Measurements from ENCODE around the gene SERPINB10. TPM values are rescaled to one million over a fixed set of nuclear protein-coding genes. Genes with fewer than 3 reads are reported as not detected.

SERPINB10 gene
- total RNA-seq, 3 donors from 2014 or later = 0.15 TPM; not detected in 2

DNA sequence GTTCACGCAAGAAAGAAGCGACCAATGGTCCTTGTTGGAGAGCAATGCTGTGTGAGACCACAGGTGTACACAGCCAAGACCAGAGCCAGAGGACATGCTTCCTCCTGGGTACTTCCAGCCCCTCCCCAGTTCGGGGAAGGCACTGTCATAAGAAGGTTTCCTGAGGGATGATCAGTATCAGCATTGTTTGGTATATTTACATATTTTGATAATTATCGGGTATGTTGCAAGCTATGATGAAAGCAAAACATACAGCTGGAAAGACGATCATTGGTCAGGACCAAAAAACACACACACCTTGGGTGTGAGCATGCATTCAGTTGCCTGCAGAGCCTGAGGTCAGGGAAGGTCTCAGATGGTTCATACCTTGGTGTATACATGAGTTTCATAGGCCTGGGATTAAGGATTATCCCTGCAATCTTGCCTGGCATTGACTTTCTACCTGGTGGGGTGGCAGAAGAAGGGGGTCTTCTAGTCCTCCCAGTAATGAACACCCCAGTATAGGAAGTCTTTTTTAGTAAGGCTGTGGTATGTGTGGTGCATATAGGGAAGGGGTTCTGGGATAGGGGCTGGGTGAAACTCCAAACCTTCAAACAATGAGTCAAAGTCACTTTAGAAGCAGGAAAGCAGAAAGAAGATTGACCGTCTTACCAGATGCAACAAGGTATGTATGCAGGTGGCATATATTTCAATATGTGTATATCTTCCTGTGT lies 17.4 kb upstream of the SERPINB10 start:
- no peak for DNase-seq (ENCODE audit: low spot score in 2 of 2)
- Histone ChIP-seq H3K36me3 (no peaks in the 10 kb centered on the region), H3K4me3 (no peak overlapping the region), H3K27me3 (no peaks in the 10 kb centered on the region), H3K4me1 (no peaks in the 10 kb centered on the region), H3K9me3 (no peaks in the 10 kb centered on the region), H3K27ac (no peak overlapping the region)
- TF ChIP-seq POLR2AphosphoS5 (IDR thresholded peaks at IDR 0.05) (no peak), POLR2A (IDR thresholded peaks at IDR 0.05) (no peak)
- TF ChIP-seq, protein P1, sequence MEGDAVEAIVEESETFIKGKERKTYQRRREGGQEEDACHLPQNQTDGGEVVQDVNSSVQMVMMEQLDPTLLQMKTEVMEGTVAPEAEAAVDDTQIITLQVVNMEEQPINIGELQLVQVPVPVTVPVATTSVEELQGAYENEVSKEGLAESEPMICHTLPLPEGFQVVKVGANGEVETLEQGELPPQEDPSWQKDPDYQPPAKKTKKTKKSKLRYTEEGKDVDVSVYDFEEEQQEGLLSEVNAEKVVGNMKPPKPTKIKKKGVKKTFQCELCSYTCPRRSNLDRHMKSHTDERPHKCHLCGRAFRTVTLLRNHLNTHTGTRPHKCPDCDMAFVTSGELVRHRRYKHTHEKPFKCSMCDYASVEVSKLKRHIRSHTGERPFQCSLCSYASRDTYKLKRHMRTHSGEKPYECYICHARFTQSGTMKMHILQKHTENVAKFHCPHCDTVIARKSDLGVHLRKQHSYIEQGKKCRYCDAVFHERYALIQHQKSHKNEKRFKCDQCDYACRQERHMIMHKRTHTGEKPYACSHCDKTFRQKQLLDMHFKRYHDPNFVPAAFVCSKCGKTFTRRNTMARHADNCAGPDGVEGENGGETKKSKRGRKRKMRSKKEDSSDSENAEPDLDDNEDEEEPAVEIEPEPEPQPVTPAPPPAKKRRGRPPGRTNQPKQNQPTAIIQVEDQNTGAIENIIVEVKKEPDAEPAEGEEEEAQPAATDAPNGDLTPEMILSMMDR (IDR thresholded peaks at IDR 0.05) = no peak
- intact Hi-C loops (cut with DNase I; ENCODE audit: low total_unique reads) = no loop called here

GRCh38 chr18:63890950-63891304 lies 16.8 kb upstream of the SERPINB10 start:
- no peak for TF ChIP-seq POLR2AphosphoS5 (IDR thresholded peaks at IDR 0.05)

DNA sequence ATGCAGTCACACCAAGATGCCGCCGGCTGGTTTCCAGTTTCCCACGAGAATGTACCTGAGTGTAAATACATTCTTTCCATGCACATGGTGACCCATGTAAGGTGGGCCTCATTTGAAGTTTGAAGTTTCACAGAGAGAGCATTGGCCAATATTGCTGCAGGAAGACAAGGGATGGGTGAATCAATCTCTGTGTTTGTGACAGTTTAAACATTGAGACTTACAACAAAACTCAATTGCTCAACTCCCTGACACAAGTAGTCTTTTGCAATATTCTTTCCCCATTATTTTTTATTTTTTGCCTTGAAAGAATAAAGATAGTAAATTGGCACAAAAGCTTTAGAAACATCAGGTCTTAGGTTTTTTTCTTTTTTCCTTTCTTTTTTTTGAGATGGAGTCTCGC lies 15.2 kb upstream of the SERPINB10 start:
- Histone ChIP-seq H3K27me3 (no peaks in the 10 kb centered on the region), H3K4me1 (no peaks in the 10 kb centered on the region), H3K36me3 (no peaks in the 10 kb centered on the region), H3K9me3 (no peaks in the 10 kb centered on the region), H3K27ac (no peak overlapping the region), H3K4me3 (no peak overlapping the region)
- no peak for DNase-seq (ENCODE audit: low spot score in 2 of 2)
- intact Hi-C loops (cut with DNase I; ENCODE audit: low total_unique reads) = no loop called here
- TF ChIP-seq POLR2A (IDR thresholded peaks at IDR 0.05) (no peak), POLR2AphosphoS5 (IDR thresholded peaks at IDR 0.05) (no peak)
- TF ChIP-seq, protein P1 (IDR thresholded peaks at IDR 0.05) = no peak

More at GRCh38 chr18:63890950-63891304, 16.8 kb upstream of the SERPINB10 start:
- Histone ChIP-seq H3K4me3 (no peak overlapping the region), H3K36me3 (no peaks in the 10 kb centered on the region), H3K4me1 (no peaks in the 10 kb centered on the region), H3K27me3 (no peaks in the 10 kb centered on the region), H3K27ac (no peak overlapping the region), H3K9me3 (no peaks in the 10 kb centered on the region)
- no peak for DNase-seq (ENCODE audit: low spot score in 2 of 2)
- intact Hi-C loops (cut with DNase I; ENCODE audit: low total_unique reads) = no loop called here

DNA sequence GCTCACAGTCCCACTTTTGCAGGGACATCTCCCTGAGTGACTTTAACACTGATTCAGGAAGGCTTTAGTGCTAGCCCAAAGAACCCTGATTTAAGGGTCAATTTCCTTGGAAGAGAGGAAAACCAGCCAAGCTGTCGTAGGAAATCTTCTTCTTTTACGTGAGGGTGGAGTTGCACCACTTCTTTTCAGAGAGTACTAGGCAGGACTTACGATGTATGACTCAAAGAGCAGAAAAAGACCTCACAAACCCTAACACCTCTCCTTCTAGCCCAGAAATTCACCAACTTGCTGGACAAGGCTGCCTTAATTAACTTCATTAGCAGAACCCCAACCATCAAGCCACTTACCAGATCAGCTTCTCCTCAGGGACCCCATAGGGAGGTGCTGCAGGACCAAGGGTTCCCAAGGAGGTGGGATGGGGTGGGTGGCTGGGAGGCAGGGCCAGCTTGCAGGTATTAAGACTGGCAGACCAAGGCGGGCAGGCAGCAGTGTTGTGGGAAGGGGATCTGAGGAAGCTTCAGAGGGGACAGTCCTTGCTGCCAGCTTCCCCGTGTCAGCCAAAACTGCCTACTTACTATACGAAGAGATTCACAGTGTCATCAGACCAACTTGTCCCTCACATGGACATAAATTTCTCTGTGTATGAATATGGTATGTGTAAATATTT lies 13.5 kb upstream of the SERPINB10 start:
- TF ChIP-seq POLR2AphosphoS5 (IDR thresholded peaks at IDR 0.05) = no peak
- TF ChIP-seq, protein P1 (IDR thresholded peaks at IDR 0.05) = no peak
- no peak for TF ChIP-seq POLR2A (IDR thresholded peaks at IDR 0.05)
- H3K27me3 ChIP-seq = no peaks in the 10 kb centered on the region
- H3K36me3 ChIP-seq = no peaks in the 10 kb centered on the region
- H3K27ac ChIP-seq = no peak overlapping the region
- H3K4me1 ChIP-seq = no peaks in the 10 kb centered on the region
- no peaks in the 10 kb centered on the region for H3K9me3 ChIP-seq
- no peak for DNase-seq (ENCODE audit: low spot score in 2 of 2)
- no peak overlapping the region for H3K4me3 ChIP-seq
- intact Hi-C loops (cut with DNase I; ENCODE audit: low total_unique reads) = no loop called here

- Histone ChIP-seq H3K27ac (no peak overlapping the region), H3K9me3 (no peaks in the 10 kb centered on the region), H3K27me3 (no peaks in the 10 kb centered on the region), H3K36me3 (no peaks in the 10 kb centered on the region), H3K4me3 (no peak overlapping the region), H3K4me1 (no peaks in the 10 kb centered on the region)
- no peak for TF ChIP-seq POLR2AphosphoS5 (IDR thresholded peaks at IDR 0.05)
- TF ChIP-seq POLR2A (IDR thresholded peaks at IDR 0.05) = no peak
- TF ChIP-seq, protein P1 (IDR thresholded peaks at IDR 0.05) = no peak
- DNase-seq (ENCODE audit: low spot score in 2 of 2) = no peak
- intact Hi-C loops (cut with DNase I; ENCODE audit: low total_unique reads) = no loop called here
These were observed 12.6 kb upstream of the SERPINB10 start for GRCh38 chr18:63895190-63895589.
